A549 treated with ZK216348 at 1 μM for 4 hours (cell line): ENCODE measurements around the gene PTGR2. TPM values are rescaled to one million over a fixed set of nuclear protein-coding genes. Genes with fewer than 3 reads are reported as not detected.

ENCODE experiments used
- total RNA-seq: library from RNA; stranded (reverse); fragments of 200-300 nt; extraction: Qiagen RNA extraction; gene quantifications from 5 replicates; pipeline ENCODE4 v1.2.3, GENCODE V29; 2022; ENCODE audit warnings: low read depth

The PTGR2 gene
- 8.0 to 12.6 TPM (median 8.7 TPM) in 5 replicates for total RNA-seq

GRCh38 chr14:73851567-73852382, at the start of gene PTGR2:
PTGR2 (plus strand) TSS chr14:73851831; CDS start chr14:73858863, 7,032 bp downstream.

GRCh38 chr14:73886449-73887317, 35.1 kb downstream of the PTGR2 start, which contains the start of gene ZNF410:
ZNF410 (plus strand) TSS chr14:73886859; CDS start chr14:73892176, 5,317 bp downstream.

Other genes with a start within 250 kb of the PTGR2 start
- gene ACOT6, start 239.3 kb upstream of the PTGR2 start, total RNA-seq, result not detected in 5 replicates
- 7.9 to 19.8 TPM (median 9.7 TPM) in 5 replicates for gene DNAL1, start 206.8 kb upstream of the PTGR2 start, total RNA-seq
- gene PNMA1, start 137.4 kb upstream of the PTGR2 start, total RNA-seq, result 52.5 to 66.9 TPM (median 60.7 TPM) in 5 replicates
- 42.3 to 57.3 TPM (median 44.2 TPM) in 5 replicates for gene ZNF410, start 35.0 kb downstream of the PTGR2 start, total RNA-seq
- gene FAM161B, start 98.3 kb downstream of the PTGR2 start, total RNA-seq, result 1.3 to 2.4 TPM (median 1.9 TPM) in 5 replicates
- 20.7 to 32.4 TPM (median 26.5 TPM) in 5 replicates for gene COQ6, start 98.5 kb downstream of the PTGR2 start, total RNA-seq
- gene ENTPD5, start 167.5 kb downstream of the PTGR2 start, total RNA-seq, result 5.9 to 7.6 TPM (median 6.5 TPM) in 5 replicates
- 3.5 to 8.7 TPM (median 4.0 TPM) in 5 replicates for gene BBOF1, start 167.5 kb downstream of the PTGR2 start, total RNA-seq
- 1.6 to 2.4 TPM (median 2.1 TPM) in 5 replicates for gene ALDH6A1, start 232.6 kb downstream of the PTGR2 start, total RNA-seq
- gene LIN52, start 233.1 kb downstream of the PTGR2 start, total RNA-seq, result 3.0 to 5.7 TPM (median 4.8 TPM) in 5 replicates